ENCODE data around the gene RTL10.

RTL10 gene

GRCh38 chr22:19859861-19860510 is 5.3 kb upstream of the RTL10 start:
- DNase-seq: no peak

- DNase-seq: no peak
Measured at GRCh38 chr22:19857382-19857781, 2.7 kb upstream of the RTL10 start.

GRCh38 chr22:19855504-19856409 is 1.1 kb upstream of the RTL10 start:
- no peak for DNase-seq

- DNase-seq: no peak
Measured at GRCh38 chr22:19853879-19854777, 546 bp downstream of the RTL10 start.

GRCh38 chr22:19853058-19853878 is 1.4 kb downstream of the RTL10 start:
- DNase-seq: no peak

- no peak for DNase-seq
Measured at GRCh38 chr22:19852177-19852781, 2.4 kb downstream of the RTL10 start.

GRCh38 chr22:19851291-19852176 is 3.1 kb downstream of the RTL10 start:
- DNase-seq: no peak

- no peak for DNase-seq
Measured at GRCh38 chr22:19850763-19851109, 3.9 kb downstream of the RTL10 start.

- DNase-seq: no peak
Measured at GRCh38 chr22:19849835-19850762, 4.6 kb downstream of the RTL10 start.

GRCh38 chr22:19848298-19849224 is 6.1 kb downstream of the RTL10 start:
- DNase-seq: no peak

GRCh38 chr22:19847345-19847632 is 7.4 kb downstream of the RTL10 start:
- DNase-seq: no peak

GRCh38 chr22:19846620-19847344 is 7.9 kb downstream of the RTL10 start:
- DNase-seq: no peak

GRCh38 chr22:19845054-19845722 is 9.5 kb downstream of the RTL10 start:
- DNase-seq: no peak

GRCh38 chr22:19844377-19845053 is 10.2 kb downstream of the RTL10 start:
- DNase-seq: no peak

GRCh38 chr22:19843857-19844376 is 10.8 kb downstream of the RTL10 start:
- no peak for DNase-seq

- no peak for DNase-seq
Measured at GRCh38 chr22:19843107-19843856, 11.4 kb downstream of the RTL10 start.
